Measurements from ENCODE around the gene CLIP4.

CLIP4 gene

DNA sequence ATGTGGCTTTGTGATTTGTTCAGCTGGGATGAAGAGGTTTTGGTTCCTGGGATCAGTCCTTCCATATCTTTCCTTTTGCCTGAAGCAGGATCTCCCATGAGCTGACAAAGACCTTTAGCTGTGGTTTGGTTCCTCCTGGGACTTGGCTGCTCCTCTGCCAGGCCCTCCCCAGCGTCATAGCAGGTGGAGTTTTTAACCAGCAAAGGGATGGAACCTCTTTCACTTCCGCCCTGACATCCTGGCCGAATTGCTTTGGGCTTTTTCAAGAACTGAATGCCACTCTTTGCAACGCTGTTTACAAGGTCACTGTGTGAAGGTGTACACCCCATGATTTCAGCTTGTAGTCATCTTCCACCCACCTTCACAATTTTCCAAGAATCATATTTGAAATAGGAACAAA lies 41.3 kb upstream of the CLIP4 start:
- ATAC-seq (ENCODE audit: low read depth) (no peak), DNase-seq (ENCODE audit: low spot score) (no peak)
- TF ChIP-seq, protein P1, sequence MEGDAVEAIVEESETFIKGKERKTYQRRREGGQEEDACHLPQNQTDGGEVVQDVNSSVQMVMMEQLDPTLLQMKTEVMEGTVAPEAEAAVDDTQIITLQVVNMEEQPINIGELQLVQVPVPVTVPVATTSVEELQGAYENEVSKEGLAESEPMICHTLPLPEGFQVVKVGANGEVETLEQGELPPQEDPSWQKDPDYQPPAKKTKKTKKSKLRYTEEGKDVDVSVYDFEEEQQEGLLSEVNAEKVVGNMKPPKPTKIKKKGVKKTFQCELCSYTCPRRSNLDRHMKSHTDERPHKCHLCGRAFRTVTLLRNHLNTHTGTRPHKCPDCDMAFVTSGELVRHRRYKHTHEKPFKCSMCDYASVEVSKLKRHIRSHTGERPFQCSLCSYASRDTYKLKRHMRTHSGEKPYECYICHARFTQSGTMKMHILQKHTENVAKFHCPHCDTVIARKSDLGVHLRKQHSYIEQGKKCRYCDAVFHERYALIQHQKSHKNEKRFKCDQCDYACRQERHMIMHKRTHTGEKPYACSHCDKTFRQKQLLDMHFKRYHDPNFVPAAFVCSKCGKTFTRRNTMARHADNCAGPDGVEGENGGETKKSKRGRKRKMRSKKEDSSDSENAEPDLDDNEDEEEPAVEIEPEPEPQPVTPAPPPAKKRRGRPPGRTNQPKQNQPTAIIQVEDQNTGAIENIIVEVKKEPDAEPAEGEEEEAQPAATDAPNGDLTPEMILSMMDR (IDR thresholded peaks at IDR 0.05; ENCODE audit: poor library complexity, severe bottlenecking): no peak

DNA sequence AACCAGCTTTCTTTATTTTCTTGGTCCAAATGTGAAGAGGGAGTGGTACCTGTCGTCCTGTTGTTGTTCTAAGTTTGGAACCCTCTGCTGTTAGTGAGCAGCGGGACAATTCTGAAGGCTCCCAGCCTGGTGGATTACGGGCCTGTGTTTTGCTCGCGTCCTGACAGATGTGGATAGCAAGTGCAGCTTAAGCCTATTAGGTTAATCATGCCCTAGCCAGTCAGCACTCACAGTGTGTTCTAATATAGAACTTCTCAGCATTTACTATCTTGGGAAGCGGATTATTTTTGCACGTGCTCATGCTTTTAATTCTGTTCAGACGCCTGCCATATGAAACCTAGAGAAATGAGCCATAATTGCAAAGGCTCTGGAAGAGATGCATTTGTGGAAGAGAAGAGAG lies 40.8 kb upstream of the CLIP4 start, which contains the start of gene PCARE:
TSS of gene PCARE (minus strand) at position 113 of the 400 bp plus-strand sequence. CDS start 262 bp downstream, outside the sequence.
- Histone ChIP-seq H3K4me3 (ENCODE audit: severe bottlenecking) (no peak within 1 kb of the TSS), H3K27me3 (ENCODE audit: insufficient read depth, poor library complexity, severe bottlenecking) (no peaks in the 10 kb centered on the region), H3K9me3 (ENCODE audit: severe bottlenecking) (no peaks in the 10 kb centered on the region), H3K36me3 (ENCODE audit: low read depth) (no peaks in the 10 kb centered on the region), H3K4me1 (ENCODE audit: insufficient read depth, poor library complexity, severe bottlenecking) (no peaks in the 10 kb centered on the region), H3K27ac (ENCODE audit: poor library complexity, severe bottlenecking) (no peak within 1 kb of the TSS)
- TF ChIP-seq, protein P1 (IDR thresholded peaks at IDR 0.05; ENCODE audit: poor library complexity, severe bottlenecking): no peak
- no peak for ATAC-seq (ENCODE audit: low read depth)
- no peak for DNase-seq (ENCODE audit: low spot score)

More for the DNA sequence above, 41.3 kb upstream of the CLIP4 start:
- Histone ChIP-seq H3K9me3 (ENCODE audit: severe bottlenecking) (no peaks in the 10 kb centered on the region), H3K27me3 (ENCODE audit: insufficient read depth, poor library complexity, severe bottlenecking) (no peaks in the 10 kb centered on the region), H3K27ac (ENCODE audit: poor library complexity, severe bottlenecking) (no peak overlapping the region), H3K4me1 (ENCODE audit: insufficient read depth, poor library complexity, severe bottlenecking) (peaks cover 2% of the 10 kb centered on the region), H3K4me3 (ENCODE audit: severe bottlenecking) (no peak overlapping the region), H3K36me3 (ENCODE audit: low read depth) (no peaks in the 10 kb centered on the region)

DNA sequence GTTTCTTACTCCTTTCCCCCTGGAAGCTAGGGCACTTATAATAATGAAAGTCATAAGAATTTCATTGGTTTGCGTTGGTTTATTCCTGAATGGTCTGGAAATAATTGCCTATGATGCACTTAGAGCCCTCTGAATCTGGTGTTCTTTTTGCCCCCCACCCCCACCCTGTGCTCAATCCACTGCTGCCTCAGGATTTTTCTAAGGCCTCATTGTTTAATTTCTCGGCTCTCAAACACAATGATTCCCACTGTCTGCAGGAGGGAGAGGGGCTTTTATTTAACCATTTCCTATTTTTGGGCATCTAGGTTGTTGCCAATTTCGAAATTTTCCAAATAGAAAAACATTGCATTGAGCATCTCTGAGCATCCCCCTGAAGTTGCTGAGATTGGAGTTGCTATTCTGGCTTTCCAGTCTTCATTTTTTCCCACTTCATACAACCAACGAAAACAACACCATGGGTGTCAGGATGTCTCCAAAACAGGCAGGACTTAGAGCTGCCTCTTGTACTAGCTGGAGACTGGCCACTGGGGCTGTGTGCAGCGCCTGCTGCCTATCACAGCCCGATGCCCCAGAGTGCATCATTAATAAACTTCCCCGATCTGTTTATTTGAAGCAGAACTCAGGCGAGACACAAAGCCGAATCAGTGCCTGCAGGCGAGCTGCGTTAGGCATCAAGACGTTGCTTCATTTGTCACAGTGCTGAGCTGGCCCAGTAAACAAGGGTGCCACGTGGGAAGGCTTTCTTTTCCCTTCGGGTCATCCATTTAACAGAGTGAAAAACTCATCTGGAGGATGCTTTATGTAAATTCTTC lies 39.1 kb upstream of the CLIP4 start:
- ATAC-seq (ENCODE audit: low read depth) (no peak), DNase-seq (ENCODE audit: low spot score) (no peak)
- H3K9me3 ChIP-seq (ENCODE audit: severe bottlenecking): no peaks in the 10 kb centered on the region
- no peak overlapping the region for H3K27ac ChIP-seq (ENCODE audit: poor library complexity, severe bottlenecking)
- no peak overlapping the region for H3K4me3 ChIP-seq (ENCODE audit: severe bottlenecking)
- no peaks in the 10 kb centered on the region for H3K36me3 ChIP-seq (ENCODE audit: low read depth)
- no peaks in the 10 kb centered on the region for H3K27me3 ChIP-seq (ENCODE audit: insufficient read depth, poor library complexity, severe bottlenecking)
- TF ChIP-seq, protein P1 (IDR thresholded peaks at IDR 0.05; ENCODE audit: poor library complexity, severe bottlenecking): no peak
- H3K4me1 ChIP-seq (ENCODE audit: insufficient read depth, poor library complexity, severe bottlenecking): no peaks in the 10 kb centered on the region

DNA sequence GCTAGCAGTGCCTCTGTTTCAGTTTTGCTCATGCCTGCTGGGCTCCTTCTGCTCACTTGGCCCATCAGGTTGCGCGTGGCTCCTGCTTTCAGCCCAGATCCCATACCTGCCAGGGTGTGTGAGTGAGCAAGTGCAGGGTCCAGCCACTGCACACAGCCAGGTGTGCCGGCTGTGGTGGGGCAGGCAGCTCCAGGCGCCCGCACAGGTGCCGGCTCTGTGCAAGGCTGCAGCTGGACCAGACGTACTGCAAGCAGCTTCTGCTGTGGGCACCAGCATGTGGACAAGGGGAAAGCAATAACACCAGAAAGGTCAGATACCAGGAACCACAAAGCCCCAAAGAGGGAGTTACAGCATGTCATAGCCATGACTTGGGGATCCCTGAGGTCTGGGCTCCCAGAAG lies 35.3 kb upstream of the CLIP4 start:
- Histone ChIP-seq H3K27ac (ENCODE audit: poor library complexity, severe bottlenecking) (no peak overlapping the region), H3K36me3 (ENCODE audit: low read depth) (no peaks in the 10 kb centered on the region), H3K9me3 (ENCODE audit: severe bottlenecking) (no peaks in the 10 kb centered on the region), H3K4me1 (ENCODE audit: insufficient read depth, poor library complexity, severe bottlenecking) (no peaks in the 10 kb centered on the region), H3K27me3 (ENCODE audit: insufficient read depth, poor library complexity, severe bottlenecking) (no peaks in the 10 kb centered on the region), H3K4me3 (ENCODE audit: severe bottlenecking) (no peak overlapping the region)
- DNase-seq (ENCODE audit: low spot score) (no peak), ATAC-seq (ENCODE audit: low read depth) (no peak)
- TF ChIP-seq, protein P1 (IDR thresholded peaks at IDR 0.05; ENCODE audit: poor library complexity, severe bottlenecking): no peak
